ENCODE results near the gene NAA10.

Gene NAA10

GRCh38 chrX:153909024-153909979 is 25.5 kb downstream of the NAA10 start:
- no peak for DNase-seq (ENCODE audit: low read depth)

GRCh38 chrX:153908219-153908860 is 26.5 kb downstream of the NAA10 start:
- DNase-seq (ENCODE audit: low read depth): no peak

GRCh38 chrX:153907456-153907855 is 27.4 kb downstream of the NAA10 start:
- no peak for DNase-seq (ENCODE audit: low read depth)

GRCh38 chrX:153906126-153906917 is 28.5 kb downstream of the NAA10 start:
- DNase-seq (ENCODE audit: low read depth): no peak

GRCh38 chrX:153905481-153906095 is 29.2 kb downstream of the NAA10 start:
- DNase-seq (ENCODE audit: low read depth): no peak

GRCh38 chrX:153903991-153904957 is 30.6 kb downstream of the NAA10 start, which contains the start of gene AVPR2:
Gene AVPR2 (plus strand): TSS chrX:153904673. CDS start chrX:153905146, 473 bp downstream.
- DNase-seq (ENCODE audit: low read depth): no peak

- no peak for DNase-seq (ENCODE audit: low read depth)
These were observed 31.4 kb downstream of the NAA10 start for GRCh38 chrX:153903238-153903980.

GRCh38 chrX:153902385-153902784 is 32.5 kb downstream of the NAA10 start:
- DNase-seq (ENCODE audit: low read depth): peak; percentile 54

GRCh38 chrX:153901753-153902140 is 33.1 kb downstream of the NAA10 start:
- DNase-seq (ENCODE audit: low read depth): no peak

GRCh38 chrX:153900831-153901752 is 33.7 kb downstream of the NAA10 start:
- peak; percentile 91 for DNase-seq (ENCODE audit: low read depth)

- no peak for DNase-seq (ENCODE audit: low read depth)
These were observed 36.9 kb downstream of the NAA10 start for GRCh38 chrX:153897899-153898298.

GRCh38 chrX:153889123-153889522 is 45.7 kb downstream of the NAA10 start:
- DNase-seq (ENCODE audit: low read depth): no peak

GRCh38 chrX:153888344-153888743 is 46.5 kb downstream of the NAA10 start:
- DNase-seq (ENCODE audit: low read depth): no peak

- no peak for DNase-seq (ENCODE audit: low read depth)
These were observed 47.5 kb downstream of the NAA10 start for GRCh38 chrX:153887385-153887784.

GRCh38 chrX:153886915-153887314 is 47.9 kb downstream of the NAA10 start:
- DNase-seq (ENCODE audit: low read depth): peak; percentile 34

GRCh38 chrX:153885968-153886903 is 48.6 kb downstream of the NAA10 start, which contains the start of gene L1CAM:
Gene L1CAM (minus strand): TSS chrX:153886173. CDS start chrX:153875836, 10,337 bp downstream.
- peak; percentile 36 for DNase-seq (ENCODE audit: low read depth)

- no peak for DNase-seq (ENCODE audit: low read depth)
These were observed 49.5 kb downstream of the NAA10 start for GRCh38 chrX:153885208-153885787.
